HCT116 (cell line): ENCODE measurements around the gene LUM. TPM values are rescaled to one million over a fixed set of nuclear protein-coding genes. Genes with fewer than 3 reads are reported as not detected.

Experiments
- ATAC-seq: fragments of 200-7000 bp; cut with Tn5 transposase; 2 replicates; pipeline ENCODE4 v1.9.1; 2020; ENCODE audit warnings: mild to moderate bottlenecking, moderate library complexity
- BruUV-seq: library from RNA; stranded (reverse); fragments of 400-500 nt; replicated peaks from 2 replicates; lab custom pipeline; 2021; lab: Mats Ljungman, UMichigan
- CTCF ChIA-PET: fragments of 300-600 bp; sonication (Branson Sonifier 250); formaldehyde crosslinking; loops from one replicate; lab custom pipeline; 2021; ENCODE audit warnings: antibody characterized with exemption; lab: Charles Lee
- POLR2A ChIA-PET: fragments of 300-600, 350-600 bp; sonication (Branson Sonifier 250); formaldehyde crosslinking; loops from one replicate; lab custom pipeline; 2021; ENCODE audit warnings: antibody characterized with exemption; lab: Charles Lee
- RAD21 ChIA-PET, 2 experiments: fragments of 300-600 bp; sonication (Branson Sonifier 250); formaldehyde crosslinking; loops; one replicate each; lab custom pipeline; 2023; ENCODE audit warnings: low total read pairs in 2 of 2; ENCODE audit not compliant: uncharacterized antibody in 2 of 2, unreplicated experiment in 2 of 2, low non-redundant PET in 1 of 2; lab: Charles Lee
- DNase-seq: peaks from one replicate; pipeline ENCODE4 v3.0.0-alpha.2; 2010; ENCODE audit warnings: low read depth, low spot score
- H2AFZ ChIP-seq: fragments of 200-600 bp; shearing (Covaris generic), sonication (generic); 2 replicates; pipeline ENCODE4 v1.6.1; 2017; ENCODE audit warnings: low read depth, mixed run types, mixed read lengths, antibody characterized with exemption, low read length; ENCODE audit not compliant: poor library complexity, severe bottlenecking
- H3K27ac ChIP-seq: 2 replicates; pipeline ENCODE4 v1.5.1; 2012; ENCODE audit warnings: low read depth, low read length
- H3K27me3 ChIP-seq: fragments of 200-600 bp; sonication (generic); 2 replicates; pipeline ENCODE4 v1.6.1; 2016; ENCODE audit warnings: mixed run types, low read length, mixed read lengths; ENCODE audit not compliant: insufficient read depth
- H3K36me3 ChIP-seq, 2 experiments: fragments of 200-500 bp in 1 of 2; fragments of 200-600 bp in 1 of 2; sonication (Bioruptor generic) in 1 of 2; sonication (generic) in 1 of 2; 2 replicates each; pipeline versions ENCODE4 v1.5.1 to v1.6.1; 2014 to 2016; ENCODE audit warnings: low read length in 2 of 2, inconsistent platforms in 1 of 2, mixed read lengths in 1 of 2, mixed run types in 1 of 2; ENCODE audit not compliant: insufficient read depth in 2 of 2, control insufficient read depth in 1 of 2
- H3K4me1 ChIP-seq, 2 experiments: fragments of 200-600 bp in 1 of 2; sonication (generic) in 1 of 2; 2 replicates each; pipeline versions ENCODE4 v1.5.1 to v1.6.1; 2012 to 2017; ENCODE audit warnings: low read length in 2 of 2, inconsistent platforms in 1 of 2, mild to moderate bottlenecking in 1 of 2, mixed read lengths in 1 of 2, mixed run types in 1 of 2, moderate library complexity in 1 of 2; ENCODE audit not compliant: insufficient read depth in 2 of 2, control insufficient read depth in 1 of 2
- H3K4me2 ChIP-seq: fragments of 200-600 bp; sonication (generic); 2 replicates; pipeline ENCODE4 v1.6.1; 2017; ENCODE audit warnings: mixed run types, low read length, mixed read lengths
- H3K4me3 ChIP-seq, 2 experiments: fragments of 200-600 bp in 1 of 2; sonication (generic) in 1 of 2; replicated peaks in 1 of 2; 2 replicates each; pipeline ENCODE4 v1.5.1; 2011 to 2016; ENCODE audit warnings: low read length in 2 of 2, control low read depth in 1 of 2, low read depth in 1 of 2, mild to moderate bottlenecking in 1 of 2, mixed read lengths in 1 of 2, mixed run types in 1 of 2
- H3K79me2 ChIP-seq: fragments of 200-600 bp; sonication (generic); 2 replicates; pipeline ENCODE4 v1.6.1; 2017; ENCODE audit warnings: mild to moderate bottlenecking, mixed run types, low read length, moderate library complexity, mixed read lengths; ENCODE audit not compliant: insufficient read depth
- H3K9ac ChIP-seq: fragments of 200-600 bp; sonication (generic); 2 replicates; pipeline ENCODE4 v1.6.1; 2016; ENCODE audit warnings: low read length, mixed read lengths
- H3K9me2 ChIP-seq: fragments of 200-600 bp; sonication (generic), shearing (Covaris generic); 2 replicates; pipeline ENCODE4 v1.6.1; 2017; ENCODE audit warnings: mixed run types, mild to moderate bottlenecking, moderate library complexity; ENCODE audit not compliant: insufficient read depth
- H3K9me3 ChIP-seq, 2 experiments: fragments of 200-500 bp in 1 of 2; fragments of 200-600 bp in 1 of 2; sonication (Bioruptor generic) in 1 of 2; sonication (generic) in 1 of 2; 2 replicates each; pipeline ENCODE4 v1.6.1; 2014 to 2017; ENCODE audit warnings: low read length in 2 of 2, mixed read lengths in 2 of 2, inconsistent platforms in 1 of 2, low read depth in 1 of 2, mild to moderate bottlenecking in 1 of 2, mixed run types in 1 of 2, moderate library complexity in 1 of 2; ENCODE audit not compliant: control insufficient read depth in 1 of 2, insufficient read depth in 1 of 2
- H4K20me1 ChIP-seq: fragments of 200-600 bp; sonication (generic), shearing (Covaris generic); 2 replicates; pipeline ENCODE4 v1.6.1; 2017; ENCODE audit warnings: mixed run types, mild to moderate bottlenecking, moderate library complexity; ENCODE audit not compliant: insufficient read depth
- CBX3 ChIP-seq: IDR thresholded peaks from 2 replicates; pipeline ENCODE4 v1.6.1; 2012; ENCODE audit warnings: low read depth
- CTCF ChIP-seq, 3 experiments: fragments of 200-600 bp in 1 of 3; sonication (generic) in 1 of 3; IDR thresholded peaks in 2 of 3; conservative IDR thresholded peaks in 1 of 3; 2 replicates each; pipeline ENCODE4 v1.5.1; 2012 to 2017; ENCODE audit warnings: low read depth in 2 of 3, low read length in 2 of 3, antibody characterized with exemption in 1 of 3, borderline replicate concordance in 1 of 3, control low read depth in 1 of 3, mild to moderate bottlenecking in 1 of 3, mixed read lengths in 1 of 3, mixed run types in 1 of 3, moderate library complexity in 1 of 3; ENCODE audit not compliant: insufficient read depth in 1 of 3
- EGR1 ChIP-seq: IDR thresholded peaks from 2 replicates; pipeline ENCODE4 v1.6.1; 2012; ENCODE audit warnings: low read depth
- ELF1 ChIP-seq: IDR thresholded peaks from 2 replicates; pipeline ENCODE4 v1.6.1; 2012; ENCODE audit warnings: low read depth, borderline replicate concordance
- EZH2 ChIP-seq: fragments of 200-600 bp; sonication (generic); IDR thresholded peaks from 2 replicates; pipeline ENCODE4 v1.6.1; 2017; ENCODE audit warnings: antibody characterized with exemption, mixed run types
- EZH2phosphoT487 ChIP-seq: fragments of 200-600 bp; IDR thresholded peaks from 2 replicates; pipeline ENCODE4 v1.6.1; 2018; ENCODE audit warnings: antibody characterized with exemption, borderline replicate concordance
- RAD21 ChIP-seq: IDR thresholded peaks from 2 replicates; pipeline ENCODE4 v1.6.1; 2012; ENCODE audit warnings: low read depth, mild to moderate bottlenecking
- REST ChIP-seq: IDR thresholded peaks from 2 replicates; pipeline ENCODE4 v1.6.1; 2012; ENCODE audit warnings: low read depth
- SP1 ChIP-seq: IDR thresholded peaks from 2 replicates; pipeline ENCODE4 v1.6.1; 2012; ENCODE audit warnings: low read depth
- SRF ChIP-seq: IDR thresholded peaks from 2 replicates; pipeline ENCODE4 v1.6.1; 2012; ENCODE audit warnings: low read depth
- ZFX ChIP-seq: fragments of 450-650 bp; IDR thresholded peaks from 2 replicates; pipeline ENCODE4 v1.6.1; 2017
- intact Hi-C: fragments of 100-400 bp; cut with micrococcal nuclease; formaldehyde crosslinking; loops from 2 replicates; pipeline ENCODE4 v1.10.0; 2022
- total RNA-seq: library from RNA; stranded (reverse); gene quantifications from one replicate; pipeline ENCODE4 v1.2.1, GENCODE V29; 2021; ENCODE audit not compliant: unreplicated experiment
- TF ChIP-seq, protein P1 (sequence below): IDR thresholded peaks from 2 replicates; pipeline ENCODE4 v1.6.1; 2011; ENCODE audit warnings: mild to moderate bottlenecking, low read length, moderate library complexity; ENCODE audit not compliant: insufficient replicate concordance; ENCODE audit errors: extremely low read depth

LUM gene
- total RNA-seq, 1 experiment from 2014 or later, result 0.69 TPM

- Histone ChIP-seq H3K79me2 (no peaks in the 10 kb centered on the region), H4K20me1 (no peaks in the 10 kb centered on the region), H3K9ac (no peak overlapping the region), H3K27me3 (no peaks in the 10 kb centered on the region), H2AFZ (no peak overlapping the region), H3K36me3 (no peaks in the 10 kb centered on the region)
- RAD21 ChIA-PET, result no interaction called here
- no peak for ATAC-seq
- no peak for TF ChIP-seq SRF
- TF ChIP-seq, protein P1, sequence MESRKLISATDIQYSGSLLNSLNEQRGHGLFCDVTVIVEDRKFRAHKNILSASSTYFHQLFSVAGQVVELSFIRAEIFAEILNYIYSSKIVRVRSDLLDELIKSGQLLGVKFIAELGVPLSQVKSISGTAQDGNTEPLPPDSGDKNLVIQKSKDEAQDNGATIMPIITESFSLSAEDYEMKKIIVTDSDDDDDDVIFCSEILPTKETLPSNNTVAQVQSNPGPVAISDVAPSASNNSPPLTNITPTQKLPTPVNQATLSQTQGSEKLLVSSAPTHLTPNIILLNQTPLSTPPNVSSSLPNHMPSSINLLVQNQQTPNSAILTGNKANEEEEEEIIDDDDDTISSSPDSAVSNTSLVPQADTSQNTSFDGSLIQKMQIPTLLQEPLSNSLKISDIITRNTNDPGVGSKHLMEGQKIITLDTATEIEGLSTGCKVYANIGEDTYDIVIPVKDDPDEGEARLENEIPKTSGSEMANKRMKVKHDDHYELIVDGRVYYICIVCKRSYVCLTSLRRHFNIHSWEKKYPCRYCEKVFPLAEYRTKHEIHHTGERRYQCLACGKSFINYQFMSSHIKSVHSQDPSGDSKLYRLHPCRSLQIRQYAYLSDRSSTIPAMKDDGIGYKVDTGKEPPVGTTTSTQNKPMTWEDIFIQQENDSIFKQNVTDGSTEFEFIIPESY, result no peak
- TF ChIP-seq, all 23 proteins: peak for 0
- intact Hi-C loops, result no loop called here
- peaks cover 4 to 14% of the 10 kb centered on the region in 2 experiments; a peak in 3 of 4 replicates for H3K4me1 ChIP-seq
- H3K9me3 ChIP-seq, result no peaks in the 10 kb centered on the region
- H3K27ac ChIP-seq, result no peak overlapping the region
- H3K9me2 ChIP-seq, result no peaks in the 10 kb centered on the region
- no peak overlapping the region for H3K4me2 ChIP-seq
- ChIA-PET CTCF (no interaction called here), POLR2A (no interaction called here)
- no peak overlapping the region for H3K4me3 ChIP-seq
- no peak for DNase-seq
- BruUV-seq, result no TSS peak
Measured at GRCh38 chr12:91094957-91095356, 16.3 kb downstream of the LUM start.

DNA sequence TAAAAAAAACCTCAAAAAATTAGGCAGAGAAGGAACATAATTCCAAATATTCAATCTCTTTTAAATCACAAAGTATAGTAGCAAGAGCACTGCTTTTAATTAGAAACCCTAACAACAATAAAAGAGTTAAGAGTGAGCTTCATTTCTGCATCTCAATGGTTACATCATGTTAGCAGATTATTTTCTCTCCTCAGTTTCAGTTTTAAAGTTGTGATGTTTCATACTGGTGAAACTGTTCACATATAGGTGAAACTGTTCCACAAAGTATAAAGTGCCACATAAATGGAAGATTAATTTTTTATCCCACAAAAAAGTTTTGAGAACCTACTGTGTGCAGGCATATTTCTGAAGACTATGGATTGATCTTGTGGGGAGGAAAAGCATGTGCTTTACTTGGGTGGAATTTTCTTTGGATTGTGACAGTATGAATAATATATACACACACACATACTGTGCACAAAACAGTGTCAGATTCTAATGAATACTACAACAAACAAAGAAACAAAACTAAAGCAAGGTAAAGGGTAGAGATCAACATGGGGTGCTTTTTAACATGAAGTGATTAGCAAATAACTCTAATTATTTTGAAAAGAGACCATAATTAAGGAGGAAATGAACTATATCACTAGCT is 17.1 kb downstream of the LUM start:
- Histone ChIP-seq H3K4me3 (no peak overlapping the region), H3K27me3 (no peaks in the 10 kb centered on the region), H3K27ac (no peak overlapping the region), H3K9me2 (no peaks in the 10 kb centered on the region), H3K36me3 (no peaks in the 10 kb centered on the region), H3K9ac (no peak overlapping the region), H4K20me1 (no peaks in the 10 kb centered on the region), H3K4me1 (peaks cover 4 to 9% of the 10 kb centered on the region in 2 experiments; a peak in 3 of 4 replicates), H3K79me2 (no peaks in the 10 kb centered on the region), H3K4me2 (no peak overlapping the region), H3K9me3 (peaks cover 0 to 5% of the 10 kb centered on the region in 2 experiments; a peak in 1 of 4 replicates), H2AFZ (peak overlapping the region; percentile 18)
- intact Hi-C loops, result no loop called here
- DNase-seq (no peak), ATAC-seq (no peak)
- no TSS peak for BruUV-seq
- CTCF ChIA-PET, result no interaction called here
- RAD21 ChIA-PET, result no interaction called here
- POLR2A ChIA-PET, result no interaction called here
- TF ChIP-seq SRF, result no peak
- TF ChIP-seq RAD21, result no peak
- no peak for TF ChIP-seq ZFX
- TF ChIP-seq ELF1, result no peak
- no peak for TF ChIP-seq EGR1
- TF ChIP-seq EZH2, result no peak
- TF ChIP-seq CBX3, result no peak
- no peak for TF ChIP-seq SP1
- TF ChIP-seq CTCF (IDR thresholded peaks at IDR 0.05 in 2 of 3, conservative IDR thresholded peaks at IDR 0.05 in 1 of 3; ENCODE audit: borderline replicate concordance in 1 of 3, insufficient read depth in 1 of 3, low read depth in 2 of 3, low read length in 2 of 3), result no peak
- TF ChIP-seq EZH2phosphoT487, result no peak
- no peak for TF ChIP-seq REST
